Ishikawa (cell line): ENCODE measurements around the gene SAG.

Experiments used
- CEBPB ChIP-seq: IDR thresholded peaks from 2 replicates; pipeline ENCODE4 v1.6.1; 2012
- CREB1 ChIP-seq: IDR thresholded peaks from 2 replicates; pipeline ENCODE4 v1.6.1; 2012; ENCODE audit warnings: low read depth
- EGR1 ChIP-seq: IDR thresholded peaks from 2 replicates; pipeline ENCODE4 v1.6.1; 2012
- EP300 ChIP-seq: IDR thresholded peaks from 2 replicates; pipeline ENCODE4 v1.6.1; 2012; ENCODE audit warnings: borderline replicate concordance
- FOXM1 ChIP-seq: IDR thresholded peaks from 2 replicates; pipeline ENCODE4 v1.6.1; 2012; ENCODE audit warnings: low read depth, borderline replicate concordance
- MAX ChIP-seq: IDR thresholded peaks from 2 replicates; pipeline ENCODE4 v1.6.1; 2012
- NFIC ChIP-seq: IDR thresholded peaks from 2 replicates; pipeline ENCODE4 v1.6.1; 2012
- RAD21 ChIP-seq: IDR thresholded peaks from 2 replicates; pipeline ENCODE4 v1.6.1; 2012; ENCODE audit warnings: low read depth
- TAF1 ChIP-seq: IDR thresholded peaks from 2 replicates; pipeline ENCODE4 v1.6.1; 2012; ENCODE audit warnings: low read depth, mild to moderate bottlenecking
- TCF12 ChIP-seq: IDR thresholded peaks from 2 replicates; pipeline ENCODE4 v1.6.1; 2012; ENCODE audit warnings: low read depth
- TEAD4 ChIP-seq: IDR thresholded peaks from 2 replicates; pipeline ENCODE4 v1.6.1; 2012
- USF1 ChIP-seq: IDR thresholded peaks from 2 replicates; pipeline ENCODE4 v1.6.1; 2012
- YY1 ChIP-seq: IDR thresholded peaks from 2 replicates; pipeline ENCODE4 v1.6.1; 2012; ENCODE audit warnings: low read depth
- ZBTB7A ChIP-seq: IDR thresholded peaks from 2 replicates; pipeline ENCODE4 v1.6.1; 2012; ENCODE audit warnings: low read depth
- TF ChIP-seq, protein P1 (sequence below): IDR thresholded peaks from 2 replicates; pipeline ENCODE4 v1.6.1; 2012; ENCODE audit warnings: low read depth, mild to moderate bottlenecking

SAG gene

DNA sequence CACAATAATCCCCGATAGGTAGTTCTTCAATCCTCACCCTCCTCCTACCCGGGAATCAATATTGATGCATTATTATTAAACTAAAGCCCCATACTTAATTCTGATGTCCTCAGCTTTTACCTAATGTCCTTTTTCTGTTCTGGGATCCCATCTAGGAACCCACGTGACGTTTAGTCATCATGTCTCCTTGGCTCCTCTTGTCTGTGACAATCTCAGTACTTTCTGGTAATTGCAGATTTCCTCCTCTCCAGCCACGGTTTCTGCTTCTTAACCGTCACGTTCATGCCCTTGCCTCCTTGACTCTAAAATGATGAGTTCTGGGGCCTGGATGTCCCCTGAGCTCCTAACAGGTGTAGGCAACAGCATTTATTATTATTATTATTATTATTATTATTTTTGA, 43.8 kb downstream of the SAG start:
- TF ChIP-seq TCF12 (no peak), TAF1 (no peak)

DNA sequence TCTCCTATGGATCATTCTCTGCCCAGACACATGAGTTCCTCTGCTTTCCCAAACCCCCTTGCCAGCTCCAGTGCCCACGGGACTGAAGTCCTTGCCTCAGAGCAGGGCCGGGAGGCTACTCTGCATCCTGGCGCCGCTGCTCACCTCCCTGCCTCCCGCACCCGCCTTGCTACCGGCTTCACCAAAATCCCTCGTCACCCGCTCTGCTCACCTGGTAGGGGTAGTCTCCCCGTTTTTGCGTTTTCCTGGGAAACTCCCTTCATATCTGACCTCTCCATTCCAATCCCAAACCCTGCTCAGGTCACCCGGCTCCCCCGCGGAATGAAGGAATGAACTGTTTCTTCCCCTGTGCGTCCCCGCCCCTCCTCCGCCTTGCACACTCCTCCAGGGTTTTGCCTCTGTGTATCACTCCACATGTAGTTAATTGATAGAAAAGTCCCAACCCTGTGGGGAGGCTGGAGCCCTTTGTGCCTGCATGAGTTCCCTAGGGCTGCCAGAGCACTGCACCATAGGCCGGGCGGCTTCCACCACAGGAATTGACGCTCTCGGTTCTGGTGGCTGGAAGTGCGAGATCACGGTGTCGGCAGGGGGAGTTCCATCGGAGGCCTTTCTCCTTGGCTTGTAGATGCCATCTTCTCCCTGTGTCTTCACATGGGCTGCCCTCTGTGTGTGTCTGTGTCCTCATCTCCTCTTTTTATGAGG, 44.7 kb downstream of the SAG start:
- no peak for TF ChIP-seq ZBTB7A
- TF ChIP-seq TEAD4, result no peak
- TF ChIP-seq EGR1, result no peak
- TF ChIP-seq YY1, result no peak
- no peak for TF ChIP-seq MAX
- TF ChIP-seq CREB1, result no peak
- TF ChIP-seq NFIC, result no peak
- no peak for TF ChIP-seq CEBPB
- TF ChIP-seq TCF12, result no peak

DNA sequence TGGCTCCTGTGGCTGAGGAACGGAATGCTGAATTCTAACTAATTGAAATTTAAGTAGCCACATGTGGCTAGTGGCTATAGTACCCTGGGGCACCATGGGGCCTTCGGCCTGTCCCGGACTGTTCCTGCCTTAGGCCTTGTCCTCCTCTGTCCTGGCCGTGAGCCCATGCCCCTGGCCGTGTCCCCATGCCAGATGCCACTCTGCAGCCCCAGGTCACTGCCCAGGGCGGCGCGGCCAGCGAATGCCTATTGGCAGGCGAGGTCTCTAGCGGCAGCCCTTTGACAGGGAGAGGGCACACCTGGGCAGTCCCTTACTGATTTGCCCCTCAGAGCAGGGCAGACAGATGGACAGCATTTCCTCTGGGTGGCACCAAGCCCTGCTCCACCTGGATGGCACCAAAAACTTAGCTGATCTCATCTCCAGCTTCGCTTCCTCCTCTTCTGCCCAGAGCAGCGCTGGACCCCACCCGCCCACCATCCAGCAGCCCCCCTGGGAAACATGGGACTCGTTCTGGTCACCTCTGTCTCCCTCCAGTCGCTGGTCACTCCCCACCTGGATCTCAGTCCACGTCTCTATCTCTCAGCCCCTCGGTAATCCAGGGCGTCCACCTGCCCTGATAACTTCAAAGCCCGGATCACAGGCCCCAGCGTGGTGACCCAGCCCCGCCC, 45.6 kb downstream of the SAG start:
- TF ChIP-seq, protein P1, sequence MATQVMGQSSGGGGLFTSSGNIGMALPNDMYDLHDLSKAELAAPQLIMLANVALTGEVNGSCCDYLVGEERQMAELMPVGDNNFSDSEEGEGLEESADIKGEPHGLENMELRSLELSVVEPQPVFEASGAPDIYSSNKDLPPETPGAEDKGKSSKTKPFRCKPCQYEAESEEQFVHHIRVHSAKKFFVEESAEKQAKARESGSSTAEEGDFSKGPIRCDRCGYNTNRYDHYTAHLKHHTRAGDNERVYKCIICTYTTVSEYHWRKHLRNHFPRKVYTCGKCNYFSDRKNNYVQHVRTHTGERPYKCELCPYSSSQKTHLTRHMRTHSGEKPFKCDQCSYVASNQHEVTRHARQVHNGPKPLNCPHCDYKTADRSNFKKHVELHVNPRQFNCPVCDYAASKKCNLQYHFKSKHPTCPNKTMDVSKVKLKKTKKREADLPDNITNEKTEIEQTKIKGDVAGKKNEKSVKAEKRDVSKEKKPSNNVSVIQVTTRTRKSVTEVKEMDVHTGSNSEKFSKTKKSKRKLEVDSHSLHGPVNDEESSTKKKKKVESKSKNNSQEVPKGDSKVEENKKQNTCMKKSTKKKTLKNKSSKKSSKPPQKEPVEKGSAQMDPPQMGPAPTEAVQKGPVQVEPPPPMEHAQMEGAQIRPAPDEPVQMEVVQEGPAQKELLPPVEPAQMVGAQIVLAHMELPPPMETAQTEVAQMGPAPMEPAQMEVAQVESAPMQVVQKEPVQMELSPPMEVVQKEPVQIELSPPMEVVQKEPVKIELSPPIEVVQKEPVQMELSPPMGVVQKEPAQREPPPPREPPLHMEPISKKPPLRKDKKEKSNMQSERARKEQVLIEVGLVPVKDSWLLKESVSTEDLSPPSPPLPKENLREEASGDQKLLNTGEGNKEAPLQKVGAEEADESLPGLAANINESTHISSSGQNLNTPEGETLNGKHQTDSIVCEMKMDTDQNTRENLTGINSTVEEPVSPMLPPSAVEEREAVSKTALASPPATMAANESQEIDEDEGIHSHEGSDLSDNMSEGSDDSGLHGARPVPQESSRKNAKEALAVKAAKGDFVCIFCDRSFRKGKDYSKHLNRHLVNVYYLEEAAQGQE, result no peak
- TF ChIP-seq RAD21 (no peak), USF1 (no peak), EGR1 (no peak), EP300 (no peak), CEBPB (no peak), CREB1 (no peak), NFIC (no peak), FOXM1 (no peak), TCF12 (no peak), TEAD4 (no peak), ZBTB7A (no peak), YY1 (no peak), TAF1 (no peak), MAX (no peak)

GRCh38 chr2:233353769-233354499, 46.3 kb downstream of the SAG start, which contains the start of gene DGKD:
TSS of gene DGKD (plus strand) at chr2:233354494. CDS start at chr2:233354519, 25 bp downstream.
- TF ChIP-seq EGR1 (no peak), TCF12 (no peak), ZBTB7A (peak; percentile 91)

DNA sequence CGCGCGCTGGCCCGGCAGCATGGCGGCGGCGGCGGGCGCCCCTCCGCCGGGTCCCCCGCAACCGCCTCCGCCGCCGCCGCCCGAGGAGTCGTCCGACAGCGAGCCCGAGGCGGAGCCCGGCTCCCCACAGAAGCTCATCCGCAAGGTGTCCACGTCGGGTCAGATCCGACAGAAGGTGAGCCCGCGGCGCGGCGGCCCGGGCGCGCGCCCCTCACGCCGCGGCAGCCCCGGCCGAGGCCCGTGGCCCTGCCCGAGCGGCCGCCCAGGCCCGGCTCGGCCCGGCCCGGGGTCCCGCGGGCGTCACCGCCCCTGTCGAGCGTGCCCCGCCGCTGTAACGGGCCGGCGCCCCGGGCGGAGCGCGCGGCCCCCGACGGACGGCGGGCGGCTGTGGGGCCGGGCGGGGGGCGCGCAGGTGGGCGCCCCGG, 46.9 kb downstream of the SAG start:
- TF ChIP-seq RAD21 (no peak), YY1 (peak; percentile 76), ZBTB7A (peak; percentile 10; the same call in 1 of the 2 replicates)

DNA sequence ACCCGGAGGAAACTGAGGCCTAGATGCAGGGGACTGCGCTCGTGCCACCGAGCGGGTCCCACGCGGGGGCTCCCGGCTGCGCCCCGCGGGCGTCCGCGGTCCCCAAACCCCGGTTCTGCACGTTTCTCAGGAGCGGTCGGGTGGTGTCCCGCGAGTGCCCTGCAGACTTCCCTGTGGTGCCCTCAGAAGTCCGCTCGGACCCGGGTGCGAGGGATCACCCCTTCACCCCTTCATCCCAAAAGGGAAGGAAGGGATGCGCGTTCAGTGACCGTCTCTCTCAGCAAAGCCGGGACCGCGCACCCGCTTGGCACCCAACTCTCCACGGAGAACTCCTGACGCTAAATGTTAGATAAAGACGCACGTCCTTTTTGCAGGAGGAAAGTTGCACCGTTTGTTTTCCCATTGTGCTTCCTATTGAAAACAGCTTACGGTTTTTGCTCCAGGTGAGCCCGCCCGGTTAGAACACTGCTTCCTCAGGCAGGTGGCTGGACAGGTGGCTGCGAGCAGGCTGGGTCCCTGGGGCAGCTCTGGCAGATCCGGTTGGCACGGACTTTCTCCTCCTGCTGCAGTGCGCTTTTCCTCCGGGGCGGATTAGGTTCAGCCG, 47.5 kb downstream of the SAG start:
- TF ChIP-seq ZBTB7A (0 out of 2 replicates have a peak, but pooled peaks have one; percentile 4), YY1 (no peak)

- no peak for TF ChIP-seq YY1
- no peak for TF ChIP-seq NFIC
- no peak for TF ChIP-seq FOXM1
- no peak for TF ChIP-seq USF1
- TF ChIP-seq TAF1, result no peak
- TF ChIP-seq EGR1, result no peak
These were observed 48.3 kb downstream of the SAG start for GRCh38 chr2:233355916-233356315.
